Stomach (tissue), 9 donors: ENCODE data around the gene SCGB1D1. TPM values are rescaled to one million over a fixed set of nuclear protein-coding genes. Genes with fewer than 3 reads are reported as not detected.
"Not testable (repeated sequence)": the region's sequence is repeated elsewhere in the genome, so short reads cannot be mapped to it uniquely, and the experiment has no call there.

ENCODE experiments used
- DNase-seq, 2 donors: peaks; one replicate each; pipeline versions ENCODE4 v3.0.0 to v3.0.0-alpha.2; 2013 to 2019
- H3K27ac ChIP-seq, 5 donors: fragments of 200-600 bp in 4 of 5; sonication (generic) in 4 of 5; one replicate each; pipeline ENCODE4 v1.5.1; 2013 to 2019; ENCODE audit warnings: mild to moderate bottlenecking in 1 of 5, moderate library complexity in 1 of 5
- H3K27me3 ChIP-seq, 3 donors: fragments of 200-600 bp; sonication (generic); one replicate each; pipeline ENCODE4 v1.5.1; 2017 to 2019; ENCODE audit warnings: mixed run types in 1 of 3
- H3K36me3 ChIP-seq, 4 donors: fragments of 200-600 bp; sonication (generic); 1 replicate in 3 of 4; 2 replicates in 1 of 4; pipeline ENCODE4 v1.5.1; 2016 to 2019
- H3K4me1 ChIP-seq, 4 donors: fragments of 200-600 bp; sonication (generic); one replicate each; pipeline ENCODE4 v1.5.1; 2016 to 2019
- H3K4me3 ChIP-seq, 4 donors: fragments of 200-600 bp; sonication (generic) in 3 of 4; one replicate each; pipeline ENCODE4 v1.5.1; 2016 to 2019; ENCODE audit warnings: mild to moderate bottlenecking in 1 of 4
- H3K9me3 ChIP-seq, 4 donors: fragments of 200-600 bp; sonication (generic); one replicate each; pipeline ENCODE4 v1.5.1; 2016 to 2019
- EP300 ChIP-seq: sonication (generic); formaldehyde crosslinking; IDR thresholded peaks from one replicate; pipeline ENCODE4 v1.6.1; 2017; ENCODE audit warnings: antibody characterized with exemption
- POLR2A ChIP-seq, 4 donors: fragments of 450-650 bp; IDR thresholded peaks; one replicate each; pipeline ENCODE4 v1.6.1; 2016; ENCODE audit warnings: antibody characterized with exemption in 4 of 4, control low read depth in 2 of 4, mild to moderate bottlenecking in 1 of 4, moderate library complexity in 1 of 4
- POLR2AphosphoS5 ChIP-seq, 3 donors: sonication (generic); formaldehyde crosslinking; IDR thresholded peaks; one replicate each; pipeline ENCODE4 v1.6.1; 2016; ENCODE audit warnings: antibody characterized with exemption in 3 of 3
- WGBS, 5 donors: extraction: QIAGEN DNeasy Blood & Tissue Kit in 3 of 5; methylation state at CpG; one replicate each; pipeline versions ENCODE4 v1.1.5 to v1.1.7; 2013 to 2018; 5-methylcytosine and 5-hydroxymethylcytosine counted together
- intact Hi-C: fragments of 100-400 bp; cut with DNase I; formaldehyde crosslinking; loops from one replicate; pipeline ENCODE4 v1.15.1; 2023; ENCODE audit warnings: low total_unique reads
- polyA plus RNA-seq, 3 donors: library from polyadenylated mRNA; stranded (reverse); fragments of 200-250 nt; gene quantifications; one replicate each; pipeline ENCODE4 v1.2.3, GENCODE V29; 2013
- total RNA-seq, 5 donors: library from RNA; depleted of rRNA; stranded (reverse); fragments of >200 nt; gene quantifications; one replicate each; pipeline versions ENCODE4 v1.1.0 to v1.2.3, GENCODE V29; 2014 to 2016
- TF ChIP-seq, protein P1 (sequence below), 7 experiments: fragments of 450-650 bp in 4 of 7; fragments of 200-600 bp in 3 of 7; sonication (generic) in 3 of 7; IDR thresholded peaks; one replicate each; pipeline ENCODE4 v1.5.1; 2016 to 2019; ENCODE audit warnings: antibody characterized with exemption in 7 of 7, control low read depth in 2 of 7, mild to moderate bottlenecking in 1 of 7
- donor health status: healthy with polysubstance abuse.
- donor health status: Bipolar disorder and iron deficiency.
- donor health status: healthy.

Gene SCGB1D1
- total and polyA plus RNA-seq, 8 donors, result not detected

GRCh38 chr11:62182147-62182891 lies 7.7 kb upstream of the SCGB1D1 start:
- Histone ChIP-seq H3K4me3 (no peak overlapping the region), H3K27me3 (peaks cover 0 to 13% (median 0%) of the 10 kb centered on the region in 3 donors), H3K27ac (no peak overlapping the region), H3K4me1 (no peaks in the 10 kb centered on the region), H3K36me3 (no peaks in the 10 kb centered on the region), H3K9me3 (peaks cover 0 to 8% (median 3%) of the 10 kb centered on the region in 4 donors)
- intact Hi-C loops, result no loop called here
- no peak for DNase-seq
- TF ChIP-seq POLR2AphosphoS5 (IDR thresholded peaks at IDR 0.05) (no peak), POLR2A (IDR thresholded peaks at IDR 0.05) (no peak), EP300 (no peak)
- TF ChIP-seq, protein P1, sequence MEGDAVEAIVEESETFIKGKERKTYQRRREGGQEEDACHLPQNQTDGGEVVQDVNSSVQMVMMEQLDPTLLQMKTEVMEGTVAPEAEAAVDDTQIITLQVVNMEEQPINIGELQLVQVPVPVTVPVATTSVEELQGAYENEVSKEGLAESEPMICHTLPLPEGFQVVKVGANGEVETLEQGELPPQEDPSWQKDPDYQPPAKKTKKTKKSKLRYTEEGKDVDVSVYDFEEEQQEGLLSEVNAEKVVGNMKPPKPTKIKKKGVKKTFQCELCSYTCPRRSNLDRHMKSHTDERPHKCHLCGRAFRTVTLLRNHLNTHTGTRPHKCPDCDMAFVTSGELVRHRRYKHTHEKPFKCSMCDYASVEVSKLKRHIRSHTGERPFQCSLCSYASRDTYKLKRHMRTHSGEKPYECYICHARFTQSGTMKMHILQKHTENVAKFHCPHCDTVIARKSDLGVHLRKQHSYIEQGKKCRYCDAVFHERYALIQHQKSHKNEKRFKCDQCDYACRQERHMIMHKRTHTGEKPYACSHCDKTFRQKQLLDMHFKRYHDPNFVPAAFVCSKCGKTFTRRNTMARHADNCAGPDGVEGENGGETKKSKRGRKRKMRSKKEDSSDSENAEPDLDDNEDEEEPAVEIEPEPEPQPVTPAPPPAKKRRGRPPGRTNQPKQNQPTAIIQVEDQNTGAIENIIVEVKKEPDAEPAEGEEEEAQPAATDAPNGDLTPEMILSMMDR (IDR thresholded peaks at IDR 0.05), result no peak
- WGBS, 5 donors, result 61 to 77% (median 66%) methylated on average over 8 of the region's 8 CpGs

GRCh38 chr11:62186195-62186594 lies 3.8 kb upstream of the SCGB1D1 start:
- Histone ChIP-seq H3K4me3 (no peak overlapping the region), H3K36me3 (no peaks in the 10 kb centered on the region), H3K27me3 (peaks cover 0 to 30% (median 10%) of the 10 kb centered on the region in 3 donors), H3K4me1 (no peaks in the 10 kb centered on the region), H3K9me3 (peaks cover 0 to 8% (median 3%) of the 10 kb centered on the region in 4 donors), H3K27ac (no peak overlapping the region)
- DNase-seq, result no peak
- intact Hi-C loops, result no loop called here
- TF ChIP-seq, protein P1 (IDR thresholded peaks at IDR 0.05), result no peak
- TF ChIP-seq POLR2A (IDR thresholded peaks at IDR 0.05) (no peak), POLR2AphosphoS5 (IDR thresholded peaks at IDR 0.05) (no peak), EP300 (no peak)
- WGBS, 5 donors, result 41 to 55% (median 44%) methylated on average over 2 of the region's 2 CpGs

GRCh38 chr11:62193952-62194351 lies 3.9 kb downstream of the SCGB1D1 start:
- Histone ChIP-seq H3K4me3 (no peak overlapping the region), H3K4me1 (no peaks in the 10 kb centered on the region), H3K27ac (no peak overlapping the region), H3K27me3 (peaks cover 0 to 59% (median 23%) of the 10 kb centered on the region in 3 donors), H3K9me3 (no peaks in the 10 kb centered on the region), H3K36me3 (no peaks in the 10 kb centered on the region)
- intact Hi-C loops, result no loop called here
- DNase-seq, result peak in 1 of 2 donors; percentile 22
- 57 to 74% (median 64%) methylated on average over 4 of the region's 4 CpGs for WGBS, 5 donors
- TF ChIP-seq EP300 (no peak), POLR2A (IDR thresholded peaks at IDR 0.05) (no peak), POLR2AphosphoS5 (IDR thresholded peaks at IDR 0.05) (no peak)
- TF ChIP-seq, protein P1 (IDR thresholded peaks at IDR 0.05), result no peak

DNA sequence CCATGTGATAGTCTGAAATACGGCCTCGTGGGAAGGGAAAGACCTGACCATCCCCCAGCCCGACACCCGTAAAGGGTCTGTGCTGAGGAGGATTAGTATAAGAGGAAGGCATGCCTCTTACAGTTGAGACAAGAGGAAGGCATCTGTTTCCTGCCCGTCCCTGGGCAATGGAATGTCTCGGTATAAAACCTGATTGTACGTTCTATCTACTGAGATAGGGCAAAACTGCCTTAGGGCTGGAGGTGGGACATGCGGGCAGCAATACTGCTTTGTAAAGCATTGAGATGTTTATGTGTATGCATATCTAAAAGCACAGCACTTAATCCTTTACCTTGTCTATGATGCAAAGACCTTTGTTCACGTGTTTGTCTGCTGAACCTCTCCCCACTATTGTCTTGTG lies 5.0 kb downstream of the SCGB1D1 start:
- H3K9me3 ChIP-seq, H3K4me1 ChIP-seq, intact Hi-C loops, H3K27ac ChIP-seq, H3K4me3 ChIP-seq, H3K36me3 ChIP-seq, DNase-seq: not testable (repeated sequence)
- 3 to 26% (median 9%) methylated on average over 4 to 5 of the region's 9 CpGs; no CpG with 5 or more reads in 1 of the 5 donors for WGBS, 5 donors
- peaks cover 0 to 52% (median 18%) of the 10 kb centered on the region in 3 donors for H3K27me3 ChIP-seq

DNA sequence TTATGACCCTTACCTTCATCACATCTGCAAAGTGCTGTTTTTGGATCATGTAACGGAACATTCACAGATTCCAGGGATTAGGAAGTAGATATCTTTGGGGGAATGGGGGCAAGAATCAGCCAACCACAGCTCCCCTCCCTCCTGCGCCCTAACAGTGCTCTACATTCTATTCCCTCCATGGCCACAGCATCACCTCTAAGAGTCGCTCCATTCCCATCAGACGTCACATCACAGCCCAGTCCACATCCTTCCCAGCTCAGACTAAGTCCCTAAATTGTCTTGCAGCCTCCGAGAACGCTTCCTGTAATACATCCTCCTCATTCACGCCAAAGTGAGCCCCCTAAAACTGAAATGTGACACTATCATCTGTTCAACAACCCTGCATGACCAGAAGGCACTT lies 5.9 kb downstream of the SCGB1D1 start:
- DNase-seq, result no peak
- Histone ChIP-seq H3K27ac (no peak overlapping the region), H3K4me1 (no peaks in the 10 kb centered on the region), H3K4me3 (no peak overlapping the region), H3K36me3 (no peaks in the 10 kb centered on the region), H3K9me3 (no peaks in the 10 kb centered on the region), H3K27me3 (peaks cover 0 to 46% (median 13%) of the 10 kb centered on the region in 3 donors)
- TF ChIP-seq EP300 (no peak), POLR2AphosphoS5 (IDR thresholded peaks at IDR 0.05) (no peak), POLR2A (IDR thresholded peaks at IDR 0.05) (no peak)
- TF ChIP-seq, protein P1 (IDR thresholded peaks at IDR 0.05), result no peak
- 63 to 89% (median 77%) methylated on average over 7 of the region's 7 CpGs for WGBS, 5 donors
- intact Hi-C loops, result no loop called here

GRCh38 chr11:62197400-62197799 lies 7.4 kb downstream of the SCGB1D1 start:
- H3K4me1 ChIP-seq, DNase-seq, H3K27ac ChIP-seq, H3K36me3 ChIP-seq, H3K9me3 ChIP-seq, intact Hi-C loops, H3K4me3 ChIP-seq: not testable (repeated sequence)
- H3K27me3 ChIP-seq, result peaks cover 0 to 42% (median 15%) of the 10 kb centered on the region in 3 donors
- 74 to 100% (median 90%) methylated on average over 2 of the region's 2 CpGs for WGBS, 5 donors
